Hepatic stellate cell (primary cell): Measurements from ENCODE around the gene FAH.
"Not testable (repeated sequence)": the region's sequence is repeated elsewhere in the genome, so short reads cannot be mapped to it uniquely, and the experiment has no call there.

Source experiments
- DNase-seq: peaks from one replicate; pipeline ENCODE4 v3.0.0; 2011; ENCODE audit warnings: low spot score

The FAH gene

DNA sequence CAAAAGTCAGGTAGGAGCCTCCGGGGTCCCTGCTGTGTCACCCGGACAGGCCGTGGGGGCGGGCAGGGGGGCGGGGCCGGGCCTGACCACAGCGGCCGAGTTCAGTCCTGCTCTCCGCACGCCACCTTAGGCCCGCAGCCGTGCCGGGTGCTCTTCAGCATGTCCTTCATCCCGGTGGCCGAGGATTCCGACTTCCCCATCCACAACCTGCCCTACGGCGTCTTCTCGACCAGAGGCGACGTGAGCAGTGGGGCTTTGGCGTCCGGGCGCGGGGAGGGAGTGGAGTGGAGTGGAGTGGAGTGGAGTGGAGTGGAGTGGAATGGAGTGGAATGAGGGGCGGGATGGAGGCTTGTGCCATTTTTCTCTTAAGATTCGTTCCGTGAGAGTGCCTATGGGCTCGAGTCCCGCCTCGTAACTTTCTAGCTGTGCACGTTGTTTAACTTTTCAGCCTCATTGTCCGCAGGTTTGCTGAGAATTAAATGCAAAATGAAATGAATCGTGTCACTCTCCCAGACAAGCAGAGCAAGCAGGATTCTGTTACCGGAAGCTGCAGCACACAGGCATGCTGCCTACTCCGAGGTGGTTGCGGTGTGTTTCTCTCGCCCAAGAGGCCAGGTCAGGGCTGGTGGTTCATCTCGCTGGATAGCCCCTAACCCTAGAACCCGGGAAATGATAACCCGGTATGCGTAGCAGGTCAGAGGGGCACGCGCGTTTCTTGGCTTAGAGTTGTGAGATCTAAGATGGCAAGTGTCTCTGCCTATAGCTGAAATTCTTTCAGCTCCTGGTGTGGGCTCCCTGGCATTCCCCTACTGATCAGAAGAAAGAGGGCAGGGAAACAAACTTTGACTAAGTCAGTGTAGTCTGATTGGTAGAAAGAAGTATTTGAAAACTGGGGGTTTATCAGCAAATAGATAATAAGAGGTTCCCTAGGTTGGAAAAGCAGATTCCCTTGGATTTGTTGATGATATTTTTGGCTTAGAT is at the start of gene FAH:
TSS of gene FAH (plus strand) at position 104 of the 981 bp plus-strand sequence. CDS start at position 160, 56 bp downstream.
- peak; percentile 46 for DNase-seq

DNA sequence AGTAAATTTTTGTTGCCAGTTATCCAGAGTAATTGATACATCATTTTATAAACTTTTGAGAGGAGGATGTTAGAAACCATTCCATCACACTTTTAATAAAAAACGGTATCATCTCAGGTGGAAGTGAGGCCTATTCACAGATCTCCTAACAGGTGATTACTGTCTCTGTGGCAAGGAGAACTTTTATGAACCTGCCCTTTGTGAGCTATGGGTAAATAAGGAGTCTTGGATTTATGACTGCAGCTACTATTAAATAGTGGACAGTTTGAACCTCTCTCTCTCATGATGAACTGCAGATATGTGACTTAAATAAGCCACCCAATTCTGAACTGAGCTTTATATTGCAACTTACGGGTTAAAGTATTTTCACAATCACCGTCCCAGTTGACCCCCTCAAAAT is 47.6 kb upstream of the FAH start:
- DNase-seq = no peak

DNA sequence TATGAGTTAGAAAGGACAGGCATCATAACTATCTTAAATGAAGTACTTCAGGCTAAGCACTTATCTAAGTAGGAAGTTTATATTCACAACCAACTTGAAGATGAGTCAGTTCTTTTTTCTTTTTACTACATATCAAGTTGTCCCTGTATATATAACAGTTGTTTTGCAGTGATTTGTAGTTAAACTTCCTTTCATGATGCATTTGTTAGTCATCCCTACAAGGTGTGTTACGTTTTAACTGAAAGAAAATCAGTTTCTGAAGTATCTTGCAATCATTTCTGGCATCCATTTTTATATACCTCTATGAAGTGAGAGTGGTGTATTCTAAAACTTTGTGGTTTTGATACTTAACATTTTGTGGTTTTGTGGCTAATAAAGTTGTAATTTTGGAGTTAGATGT is 47.2 kb upstream of the FAH start:
- DNase-seq = no peak

DNA sequence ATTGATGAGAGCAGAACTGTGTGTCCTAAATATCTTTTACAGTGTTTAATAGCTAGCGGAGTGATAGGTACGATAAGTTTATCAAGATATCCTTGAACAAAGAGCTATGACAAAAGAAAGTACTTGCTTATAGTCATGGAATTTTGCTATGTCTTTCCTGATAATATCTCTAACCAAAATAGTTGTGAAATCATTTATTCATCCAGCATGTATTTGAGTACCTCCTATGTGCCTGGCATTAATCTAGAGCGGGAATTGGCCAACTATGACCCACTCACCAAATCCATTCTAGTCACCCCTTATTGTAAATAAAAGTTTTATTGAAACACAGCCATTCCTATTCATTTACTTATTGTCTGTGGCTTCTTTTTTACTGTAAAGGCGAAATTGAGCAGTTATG is 46.7 kb upstream of the FAH start:
- no peak for DNase-seq

DNA sequence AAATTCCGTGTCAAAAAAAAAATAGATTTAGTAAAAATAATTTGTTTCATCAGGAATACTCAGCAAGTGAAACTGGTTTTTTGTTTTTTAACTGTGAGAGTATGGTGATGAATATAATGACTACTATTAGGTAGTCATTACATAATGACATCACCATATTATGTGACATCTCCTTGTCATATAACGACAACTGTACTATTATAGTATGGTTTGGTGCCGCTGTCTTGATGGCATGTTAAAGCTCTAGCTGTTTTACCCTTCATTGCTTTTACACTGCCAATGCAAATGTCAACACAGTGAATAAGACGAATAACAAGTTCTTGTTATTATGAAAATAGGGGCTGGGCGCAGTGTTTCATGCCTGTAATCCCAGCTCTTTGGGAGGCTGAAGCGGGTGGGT is 45.6 kb upstream of the FAH start:
- no peak for DNase-seq

DNA sequence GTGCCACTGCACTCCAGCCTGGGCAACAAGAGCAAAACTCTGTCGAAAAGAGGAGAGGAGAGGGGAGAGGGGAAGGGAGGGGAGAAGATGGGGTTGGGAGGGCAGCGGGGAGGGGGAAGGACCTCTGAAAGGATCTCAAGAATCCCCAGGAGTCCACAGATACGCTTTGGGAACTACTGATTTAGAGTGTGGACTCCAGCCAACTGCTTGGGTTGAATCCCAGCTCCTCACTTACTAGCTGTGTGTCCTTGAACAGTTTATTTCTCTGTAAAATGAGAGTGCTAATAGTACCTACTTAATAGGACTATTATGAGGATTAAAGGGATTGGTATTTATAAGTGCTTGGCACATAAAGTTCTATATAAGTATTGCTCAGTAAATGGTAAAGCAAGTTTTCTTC is 45.0 kb upstream of the FAH start:
- DNase-seq = no peak

DNA sequence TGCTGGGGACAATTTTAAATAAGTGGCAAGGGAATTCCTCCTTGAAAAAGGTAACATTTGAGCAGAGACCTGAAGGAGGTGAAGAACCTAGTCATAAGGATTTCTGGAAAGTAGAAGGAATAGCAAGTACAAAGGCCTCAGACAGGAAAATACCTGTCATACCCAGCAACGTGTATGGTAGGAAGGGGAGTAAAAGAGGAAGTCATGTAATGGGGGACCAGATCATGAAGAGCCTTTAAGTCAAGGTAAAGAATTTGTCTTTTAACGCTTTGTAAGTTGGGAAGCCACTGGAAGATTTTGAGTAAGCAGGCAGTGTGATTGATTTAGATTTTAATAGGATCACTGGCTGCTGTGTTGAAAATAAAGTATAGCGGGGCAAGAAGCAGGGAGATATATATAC is 43.4 kb upstream of the FAH start:
- no peak for DNase-seq

DNA sequence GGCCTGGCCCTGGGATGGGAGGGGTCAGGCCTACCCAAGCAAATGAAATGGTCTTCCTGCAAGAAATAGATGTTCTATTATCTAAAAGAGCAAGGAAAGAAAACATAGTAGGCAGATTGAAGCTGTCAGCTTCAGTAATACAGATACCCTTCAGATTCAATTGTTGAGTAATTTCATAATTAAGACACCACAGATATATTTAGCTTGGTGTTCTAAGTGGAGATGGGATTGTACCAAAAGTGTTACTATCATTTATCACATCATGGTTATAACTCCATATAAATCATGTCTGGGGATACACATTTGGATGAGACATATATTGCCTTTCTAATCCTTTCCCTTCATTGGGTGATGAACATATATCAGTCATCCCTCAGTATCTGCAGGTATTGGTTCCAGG is 41.9 kb upstream of the FAH start:
- DNase-seq = no peak

DNA sequence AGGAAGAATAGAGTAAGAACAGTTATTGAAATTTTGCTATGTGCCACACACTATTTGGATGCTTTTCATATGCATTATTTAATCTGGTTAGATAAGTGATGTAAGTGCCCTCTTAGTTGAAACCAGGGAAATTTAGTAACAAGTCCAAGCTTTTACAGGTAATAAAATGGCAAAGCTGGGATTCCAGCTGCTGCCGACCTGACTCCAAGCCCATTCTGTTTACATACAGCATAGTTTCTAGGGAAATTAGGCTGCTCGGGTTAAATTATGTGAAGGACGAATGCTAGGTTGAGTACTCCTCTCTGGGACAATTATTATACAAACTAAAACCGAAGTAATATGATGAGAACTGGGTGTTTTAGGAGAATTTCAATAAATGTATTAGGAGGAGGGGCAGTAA is 38.7 kb upstream of the FAH start:
- DNase-seq = no peak

DNA sequence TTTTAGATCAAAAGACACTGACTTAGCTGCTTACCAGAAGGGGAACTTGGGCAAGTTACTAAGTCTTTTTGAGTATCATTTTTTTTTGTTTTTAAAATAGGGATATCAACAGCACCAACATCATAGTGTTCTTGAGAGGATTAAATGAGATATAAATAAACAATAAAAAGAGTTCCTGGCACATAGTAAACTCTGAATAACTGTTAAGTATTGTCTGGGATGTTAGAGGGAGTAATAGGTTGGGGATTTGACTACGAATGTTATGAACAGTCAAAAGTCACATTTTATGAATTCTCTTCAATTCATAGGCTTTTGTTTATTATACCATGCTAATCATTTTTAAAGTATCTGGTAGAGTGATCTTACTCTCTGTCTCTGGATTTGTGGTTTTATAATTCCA is 37.8 kb upstream of the FAH start:
- DNase-seq = no peak

DNA sequence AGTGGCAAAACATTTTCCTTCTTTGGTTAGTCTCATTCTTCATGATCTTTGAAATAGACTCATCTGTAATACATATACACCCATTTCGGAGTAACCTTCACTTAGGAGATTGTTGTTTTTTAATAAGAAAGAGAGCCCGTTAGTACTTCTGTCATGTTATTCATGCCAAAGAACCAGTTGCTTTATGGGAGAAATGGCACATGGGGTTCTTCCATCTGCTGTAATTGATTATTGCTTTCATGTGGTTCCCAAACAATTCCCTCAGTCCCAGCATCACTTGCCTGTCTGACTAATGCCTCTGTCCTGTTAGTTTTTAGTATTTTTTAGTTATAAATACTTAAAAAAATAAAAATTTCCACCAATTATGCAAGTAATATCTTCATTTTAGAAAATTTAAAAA is 33.8 kb upstream of the FAH start:
- DNase-seq = no peak

DNA sequence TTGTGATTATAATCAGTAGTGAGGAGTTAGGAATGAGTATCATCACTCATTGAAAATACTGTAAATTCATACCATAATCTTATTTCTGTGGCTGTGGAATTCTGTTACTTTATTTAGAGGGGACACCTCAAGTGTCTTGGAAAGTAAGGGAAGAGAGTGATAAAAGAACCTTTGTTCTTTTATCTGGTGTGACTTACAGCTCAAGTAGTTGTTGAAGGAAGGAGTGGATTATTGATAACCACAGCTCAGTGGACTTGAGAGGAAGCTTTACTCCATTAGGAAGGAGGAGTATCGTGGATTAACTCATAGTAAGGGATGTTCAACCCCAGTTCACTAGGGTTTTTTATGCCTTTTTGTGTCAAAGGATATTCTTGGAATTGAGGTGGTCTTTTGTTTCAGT is 32.2 kb upstream of the FAH start:
- DNase-seq = no peak

DNA sequence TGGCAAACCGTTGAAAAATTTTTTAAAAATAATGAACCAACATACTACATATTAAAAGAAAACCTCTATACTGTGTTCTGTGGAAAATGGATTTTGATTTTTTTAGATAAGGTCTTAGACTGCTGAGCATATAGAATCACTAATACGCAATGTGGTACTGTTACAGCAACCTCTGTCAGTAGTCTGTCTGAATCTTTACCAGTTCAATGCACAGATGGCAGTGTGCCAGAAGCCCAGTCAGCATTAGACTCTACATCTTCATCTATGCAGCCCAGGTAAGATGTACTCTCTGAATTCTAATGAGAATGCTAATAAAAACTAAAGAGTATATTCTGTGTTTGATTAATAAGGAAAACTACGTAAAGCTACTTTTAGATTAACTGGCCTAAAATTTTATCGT is 31.3 kb upstream of the FAH start:
- DNase-seq = no peak

DNA sequence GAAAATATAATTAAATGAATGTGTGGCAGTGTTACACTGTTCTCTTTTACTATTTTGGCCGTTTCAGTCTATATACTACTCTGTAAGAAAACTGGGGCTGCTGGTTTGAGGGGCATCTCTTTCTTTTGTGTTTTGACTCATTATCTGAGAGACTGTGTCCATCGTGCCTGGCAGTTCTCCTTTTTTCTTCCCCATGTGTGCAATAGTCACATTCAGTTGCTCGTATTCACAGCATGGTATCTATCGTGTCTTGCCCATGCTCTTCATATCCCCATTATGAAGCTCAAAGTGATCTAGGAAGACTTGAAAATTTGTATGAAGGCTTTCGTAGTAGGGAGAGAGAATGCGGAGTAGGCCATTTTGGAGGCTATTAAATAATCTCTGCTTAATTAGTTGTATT is 29.8 kb upstream of the FAH start:
- no peak for DNase-seq

DNA sequence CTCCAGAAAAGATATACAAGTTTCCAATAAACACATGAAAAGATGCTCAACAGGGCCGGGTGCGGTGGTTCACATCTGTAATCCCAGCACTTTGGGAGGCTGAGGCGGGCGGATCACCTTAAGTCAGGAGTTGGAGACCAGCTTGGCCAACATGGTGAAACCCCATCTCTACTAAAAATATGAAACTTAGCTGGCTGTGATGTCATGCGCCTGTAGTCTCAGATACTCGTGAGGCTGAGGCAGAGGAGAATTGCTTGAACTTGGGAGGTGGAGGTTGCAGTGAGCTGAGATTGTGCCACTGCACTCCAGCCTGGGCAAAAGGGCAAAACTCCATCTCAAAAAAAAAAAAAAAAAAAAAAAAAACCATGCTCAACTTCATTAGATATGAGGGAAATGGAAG is 25.5 kb upstream of the FAH start:
- not testable (repeated sequence) for DNase-seq

DNA sequence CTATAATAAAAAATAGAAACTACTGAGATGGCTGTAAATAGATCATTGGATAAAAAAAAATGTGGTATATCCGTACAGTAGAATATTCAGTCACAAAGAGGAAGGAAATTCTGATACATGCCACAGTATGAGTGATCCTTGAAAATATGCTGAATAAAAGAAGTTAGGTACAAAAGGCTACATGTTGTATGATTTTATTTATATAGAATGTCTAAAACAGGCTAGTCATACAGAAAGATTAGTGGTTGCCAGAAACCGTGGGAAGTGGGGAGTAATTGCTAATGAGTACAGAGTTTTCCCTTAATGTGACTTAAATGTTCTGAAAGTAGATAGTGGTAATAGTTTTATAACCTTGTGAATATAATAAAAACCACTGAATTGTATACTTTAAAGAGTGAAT is 24.9 kb upstream of the FAH start:
- DNase-seq = no peak

DNA sequence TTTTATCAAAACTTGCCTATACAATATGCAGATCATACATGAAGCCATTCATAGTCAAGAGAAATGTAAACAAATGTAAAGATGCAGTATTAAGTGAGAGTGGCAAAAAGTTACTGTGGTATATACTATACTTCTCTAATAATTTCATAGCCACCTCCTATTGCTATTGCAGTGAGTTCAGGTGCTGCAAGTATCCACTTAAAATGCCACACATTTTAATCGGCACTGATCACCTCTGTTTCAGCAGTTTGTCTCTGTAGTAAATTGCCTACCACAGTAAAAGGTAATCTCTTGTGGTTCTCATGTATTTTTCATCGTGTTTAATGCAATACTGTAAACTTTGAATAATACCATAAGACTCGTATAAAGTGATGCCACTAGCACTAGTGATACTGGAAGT is 20.4 kb upstream of the FAH start:
- no peak for DNase-seq

DNA sequence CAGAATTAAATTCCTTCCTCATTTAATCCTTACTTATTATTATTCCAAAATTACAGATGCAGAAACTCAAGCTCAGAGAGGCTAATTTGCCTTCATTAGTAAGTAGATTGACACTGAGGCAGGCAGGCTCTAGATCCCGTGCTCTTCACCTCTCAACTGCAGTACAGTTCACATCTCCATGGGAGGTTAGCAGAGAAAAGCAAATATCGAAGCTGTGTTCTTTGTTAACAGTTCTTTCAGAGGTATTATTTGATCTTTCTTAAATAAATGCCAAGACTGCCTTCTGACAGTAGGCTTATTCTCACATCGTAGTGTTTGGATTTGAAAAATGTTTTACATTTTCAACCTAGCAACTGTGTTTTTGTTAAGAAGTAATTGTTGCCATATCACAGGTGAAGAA is 15.9 kb upstream of the FAH start:
- no peak for DNase-seq

DNA sequence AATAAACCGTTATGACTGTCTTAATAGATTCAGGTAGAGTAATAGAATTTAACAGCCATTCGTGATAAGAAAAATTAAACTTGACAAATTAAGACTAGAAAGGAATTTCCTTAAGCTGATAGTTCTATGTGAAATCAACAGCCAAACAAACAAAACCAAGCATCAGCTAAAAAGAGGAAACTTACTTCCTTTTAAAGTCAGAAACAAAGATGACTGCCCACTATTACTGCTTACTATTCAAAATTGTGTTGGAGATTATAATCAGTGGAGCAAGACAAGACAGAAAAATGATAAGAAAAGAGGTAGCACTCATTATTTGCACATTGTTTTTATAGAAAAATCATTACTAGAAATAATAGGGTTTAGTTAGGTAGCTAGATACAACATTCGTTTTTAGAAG is 13.8 kb upstream of the FAH start:
- no peak for DNase-seq

DNA sequence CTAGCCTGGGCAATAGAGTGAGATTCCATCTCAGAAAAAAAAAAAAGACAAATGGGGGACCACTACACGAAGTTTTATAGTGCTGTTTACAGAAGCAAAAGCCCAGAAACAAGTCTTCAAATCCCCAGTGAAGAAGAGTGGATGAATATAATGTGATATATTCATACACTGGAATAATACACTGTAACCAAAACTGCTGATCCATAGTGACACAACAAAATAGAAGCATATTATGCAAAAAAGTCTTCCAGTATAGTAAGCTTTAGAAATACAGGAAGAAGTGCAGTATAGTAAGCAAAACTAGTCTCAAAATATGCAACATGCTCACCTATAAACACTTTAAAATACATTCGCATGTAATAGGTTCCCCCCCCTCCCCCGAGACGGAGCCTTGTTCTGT is 11.9 kb upstream of the FAH start:
- no peak for DNase-seq

DNA sequence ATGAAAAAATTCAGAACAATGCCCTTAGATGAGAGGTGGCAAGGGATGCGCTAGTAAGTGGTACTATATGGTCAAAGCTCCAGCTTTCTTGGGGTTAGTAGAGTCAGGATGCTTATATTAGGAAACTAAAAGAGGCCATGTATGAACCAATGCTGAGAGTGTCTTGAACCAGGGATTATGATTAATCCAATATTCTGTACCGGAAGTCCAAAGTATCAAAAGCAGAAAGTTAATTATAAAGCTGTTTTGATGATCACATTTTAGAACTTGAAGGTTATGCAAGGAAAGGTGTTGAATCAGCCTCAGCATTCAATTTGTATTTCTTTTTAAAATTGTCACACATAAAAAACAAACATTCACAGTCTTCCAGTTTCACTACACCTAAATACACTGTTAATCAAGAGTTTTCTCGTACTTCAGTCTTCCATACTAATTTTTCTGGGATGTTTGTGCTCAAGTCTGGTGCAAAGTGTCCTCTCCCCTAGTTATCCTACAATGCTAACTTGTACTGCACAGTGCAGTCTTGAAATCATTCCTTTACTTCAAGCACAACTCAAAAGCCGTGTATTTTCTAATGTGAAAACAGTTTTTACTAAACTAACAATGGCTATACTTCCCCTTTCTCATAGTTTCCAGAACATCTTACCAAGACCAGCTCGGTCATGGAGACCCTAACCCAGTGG is 10.7 kb upstream of the FAH start:
- DNase-seq = no peak

DNA sequence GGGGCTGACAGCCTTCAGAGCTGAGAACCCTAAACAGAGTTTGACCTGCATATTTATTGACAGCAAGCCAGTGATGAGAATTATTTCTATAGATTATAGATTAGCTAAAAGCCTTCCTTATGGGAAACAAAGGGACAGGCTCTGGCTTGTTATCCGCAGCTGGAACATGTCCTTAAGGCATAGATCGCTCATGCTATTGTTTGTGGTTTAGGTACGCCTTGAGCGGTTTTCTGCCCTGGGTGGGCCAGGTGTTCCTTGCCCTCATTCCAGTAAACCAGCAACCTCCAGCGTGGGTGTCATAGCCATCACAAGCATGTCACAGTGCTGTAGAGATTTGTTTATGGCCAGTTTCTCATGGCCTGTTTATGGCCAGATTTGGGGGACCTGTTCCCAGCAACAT is 10.2 kb upstream of the FAH start:
- DNase-seq = no peak

DNA sequence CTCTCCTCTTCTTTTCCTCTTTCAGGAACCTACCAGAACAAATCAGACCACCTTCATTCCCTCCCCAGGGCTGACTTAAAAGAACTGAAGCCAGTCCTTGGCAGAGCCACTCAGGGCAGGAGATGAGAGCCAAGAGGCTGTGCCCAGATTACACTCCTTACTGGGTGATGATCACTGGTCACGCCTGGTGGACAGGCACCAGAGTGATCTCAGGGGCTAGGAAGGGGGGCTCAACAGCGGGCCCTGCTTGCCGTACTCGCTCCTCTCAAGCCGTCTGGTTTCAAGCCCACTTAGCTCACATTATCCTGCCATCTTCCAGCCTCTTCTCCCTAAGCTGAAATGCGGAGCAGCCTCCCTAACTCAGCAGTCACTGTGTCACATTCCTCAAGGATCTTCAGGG is 1.7 kb upstream of the FAH start:
- DNase-seq = no peak

DNA sequence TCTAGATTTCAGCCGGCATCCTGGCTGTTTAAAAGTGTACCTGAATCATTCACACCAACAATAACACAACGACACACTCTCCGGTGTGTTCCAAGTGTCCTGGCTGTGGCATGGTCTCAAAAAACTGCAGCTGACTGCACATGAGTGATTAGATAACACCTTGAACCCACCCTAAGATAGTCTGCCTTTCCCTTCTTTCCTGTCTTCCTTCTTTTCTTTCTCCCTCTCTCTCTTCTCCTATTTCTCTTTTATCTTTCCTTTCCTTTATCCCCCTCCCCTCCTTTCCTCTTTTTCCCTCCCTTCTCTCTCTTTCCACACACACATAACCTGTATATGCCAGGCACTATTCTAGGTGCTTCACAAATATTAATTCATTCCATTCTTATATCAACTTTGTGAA is 1.2 kb upstream of the FAH start:
- no peak for DNase-seq
